CD14-positive monocyte (primary cell): ENCODE results near the gene PDLIM5. TPM values are rescaled to one million over a fixed set of nuclear protein-coding genes. Genes with fewer than 3 reads are reported as not detected.

Experiments used
- DNase-seq, 3 donors: peaks; one replicate each; pipeline ENCODE4 v3.0.0-alpha.2; 2011 to 2022
- H2AFZ ChIP-seq: 2 replicates; pipeline ENCODE4 v1.6.0; 2012; ENCODE audit warnings: mild to moderate bottlenecking, low read depth, low read length, inconsistent platforms; ENCODE audit not compliant: insufficient read depth, poor library complexity, severe bottlenecking
- H3K27ac ChIP-seq, 2 donors: 1 replicate in 1 of 2; 2 replicates in 1 of 2; pipeline ENCODE4 v1.5.1; 2012 to 2013; ENCODE audit warnings: low read length in 2 of 2, control low read depth in 1 of 2, inconsistent platforms in 1 of 2, low read depth in 1 of 2, mild to moderate bottlenecking in 1 of 2
- H3K27me3 ChIP-seq, 2 donors: one replicate each; pipeline versions ENCODE4 v1.6.0 to v1.6.1; 2011 to 2013; ENCODE audit warnings: low read length in 2 of 2; ENCODE audit not compliant: control insufficient read depth in 2 of 2, insufficient read depth in 2 of 2
- H3K36me3 ChIP-seq, 2 donors: replicated peaks in 1 of 2; 1 replicate in 1 of 2; 2 replicates in 1 of 2; pipeline versions ENCODE4 v1.5.1 to v1.6.1; 2012 to 2013; ENCODE audit warnings: low read length in 2 of 2, control low read depth in 1 of 2, inconsistent platforms in 1 of 2, mild to moderate bottlenecking in 1 of 2; ENCODE audit not compliant: insufficient read depth in 2 of 2, control insufficient read depth in 1 of 2
- H3K4me1 ChIP-seq, 2 donors: 1 replicate in 1 of 2; 2 replicates in 1 of 2; pipeline versions ENCODE4 v1.5.1 to v1.6.1; 2012 to 2013; ENCODE audit warnings: low read length in 2 of 2, control low read depth in 1 of 2, inconsistent platforms in 1 of 2, mild to moderate bottlenecking in 1 of 2, moderate library complexity in 1 of 2; ENCODE audit not compliant: insufficient read depth in 2 of 2, control insufficient read depth in 1 of 2
- H3K4me2 ChIP-seq: replicated peaks from 2 replicates; pipeline ENCODE3; 2012; ENCODE audit warnings: low read length, moderate library complexity, mild to moderate bottlenecking; ENCODE audit not compliant: poor library complexity, severe bottlenecking; ENCODE audit errors: extremely low read depth
- H3K4me3 ChIP-seq, 3 experiments: fragments of 200-600 bp in 1 of 3; sonication (generic) in 1 of 3; replicated peaks in 1 of 3; 1 replicate in 2 of 3; 2 replicates in 1 of 3; pipeline ENCODE4 v1.5.1; 2011 to 2013; ENCODE audit warnings: low read length in 3 of 3, mild to moderate bottlenecking in 3 of 3, control low read depth in 2 of 3, low read depth in 2 of 3, inconsistent platforms in 1 of 3, moderate library complexity in 1 of 3
- H3K79me2 ChIP-seq: 2 replicates; pipeline ENCODE4 v1.6.0; 2012; ENCODE audit warnings: mild to moderate bottlenecking, control low read depth, inconsistent platforms, low read length, moderate library complexity; ENCODE audit not compliant: insufficient read depth
- H3K9ac ChIP-seq: 2 replicates; pipeline ENCODE4 v1.6.0; 2017; ENCODE audit warnings: low read length, mild to moderate bottlenecking; ENCODE audit not compliant: insufficient read depth, poor library complexity, severe bottlenecking
- H3K9me3 ChIP-seq, 2 donors: replicated peaks in 1 of 2; 1 replicate in 1 of 2; 2 replicates in 1 of 2; pipeline versions ENCODE4 v1.5.1 to v1.6.1; 2012 to 2013; ENCODE audit warnings: low read length in 2 of 2, control low read depth in 1 of 2; ENCODE audit not compliant: control insufficient read depth in 1 of 2, insufficient read depth in 1 of 2
- H4K20me1 ChIP-seq: 2 replicates; pipeline ENCODE4 v1.6.0; 2012; ENCODE audit warnings: mild to moderate bottlenecking, low read length, control low read depth, moderate library complexity; ENCODE audit not compliant: insufficient read depth
- H3K27ac Mint-ChIP-seq, 7 donors: one replicate each; pipeline ENCODE4 v1.8.0; 2020; ENCODE audit warnings: mild to moderate bottlenecking in 7 of 7, mixed read lengths in 7 of 7, moderate library complexity in 6 of 7, inconsistent platforms in 2 of 7
- H3K27me3 Mint-ChIP-seq, 3 donors: one replicate each; pipeline ENCODE4 v1.8.0; 2021 to 2022; ENCODE audit warnings: low read depth in 3 of 3, mild to moderate bottlenecking in 3 of 3, mixed read lengths in 3 of 3, moderate library complexity in 3 of 3, inconsistent platforms in 1 of 3
- H3K36me3 Mint-ChIP-seq, 2 donors: one replicate each; pipeline ENCODE4 v1.8.0; 2020; ENCODE audit warnings: mixed read lengths in 2 of 2, inconsistent platforms in 1 of 2, mild to moderate bottlenecking in 1 of 2
- H3K4me1 Mint-ChIP-seq: one replicate; pipeline ENCODE4 v1.8.0; 2020; ENCODE audit warnings: mild to moderate bottlenecking, mixed read lengths
- H3K4me3 Mint-ChIP-seq, 2 donors: one replicate each; pipeline ENCODE4 v1.8.0; 2020; ENCODE audit warnings: mild to moderate bottlenecking in 2 of 2, mixed read lengths in 2 of 2, moderate library complexity in 1 of 2
- H3K9me3 Mint-ChIP-seq, 7 donors: one replicate each; pipeline ENCODE4 v1.8.0; 2020 to 2022; ENCODE audit warnings: mixed read lengths in 7 of 7, mild to moderate bottlenecking in 6 of 7, moderate library complexity in 6 of 7, inconsistent platforms in 2 of 7
- WGBS: methylation state at CpG from one replicate; pipeline ENCODE4 v1.1.5; 2013; ENCODE audit warnings: missing lambda C conversion rate; ENCODE audit not compliant: insufficient coverage; 5-methylcytosine and 5-hydroxymethylcytosine counted together
- intact Hi-C, 2 donors: fragments of 100-400 bp; cut with micrococcal nuclease; formaldehyde crosslinking; loops; one replicate each; pipeline versions ENCODE4 v1.15.0 to v1.15.1; 2023
- polyA plus RNA-seq, 3 donors: library from polyadenylated mRNA; depleted of rRNA in 1 of 3; unstranded in 2 of 3; stranded (reverse) in 1 of 3; fragments of 300-500 nt in 2 of 3; fragments of >200 nt in 1 of 3; fragmentation: Illumina TruSeq in 2 of 3; gene quantifications; 1 replicate in 2 of 3; 2 replicates in 1 of 3; pipeline ENCODE4 v1.2.3, GENCODE V29; 2012 to 2021
- TF ChIP-seq, protein P1 (sequence below): fragments of 200-600 bp; IDR thresholded peaks from one replicate; pipeline ENCODE4 v1.8.0; 2022; ENCODE audit warnings: antibody characterized with exemption, mild to moderate bottlenecking

The PDLIM5 gene
- polyA plus RNA-seq, 3 donors = 75.3 to 105 (median 80.9) TPM

DNA sequence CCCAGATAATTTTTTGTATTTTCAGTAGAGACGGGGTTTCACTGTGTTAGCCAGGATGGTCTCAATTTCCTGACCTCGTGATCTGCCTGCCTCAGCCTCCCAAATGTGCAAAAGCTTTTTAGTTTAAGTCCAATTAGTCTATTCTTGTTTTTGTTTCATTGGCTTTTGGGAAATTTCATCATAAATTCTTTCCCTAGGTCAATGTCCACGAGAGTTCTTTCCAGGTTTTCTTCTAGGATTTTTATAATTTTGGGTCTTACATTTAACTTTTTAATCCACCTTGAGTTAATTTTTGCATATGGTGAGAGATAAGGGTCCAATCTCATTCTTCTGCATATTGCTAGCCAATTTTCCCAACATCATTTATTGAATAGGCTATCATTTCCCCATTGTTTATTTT lies 36.3 kb upstream of the PDLIM5 start:
- H3K4me1 Mint-ChIP-seq = peaks cover 3% of the 10 kb centered on the region
- no peak overlapping the region for H3K27ac ChIP-seq
- TF ChIP-seq, protein P1, sequence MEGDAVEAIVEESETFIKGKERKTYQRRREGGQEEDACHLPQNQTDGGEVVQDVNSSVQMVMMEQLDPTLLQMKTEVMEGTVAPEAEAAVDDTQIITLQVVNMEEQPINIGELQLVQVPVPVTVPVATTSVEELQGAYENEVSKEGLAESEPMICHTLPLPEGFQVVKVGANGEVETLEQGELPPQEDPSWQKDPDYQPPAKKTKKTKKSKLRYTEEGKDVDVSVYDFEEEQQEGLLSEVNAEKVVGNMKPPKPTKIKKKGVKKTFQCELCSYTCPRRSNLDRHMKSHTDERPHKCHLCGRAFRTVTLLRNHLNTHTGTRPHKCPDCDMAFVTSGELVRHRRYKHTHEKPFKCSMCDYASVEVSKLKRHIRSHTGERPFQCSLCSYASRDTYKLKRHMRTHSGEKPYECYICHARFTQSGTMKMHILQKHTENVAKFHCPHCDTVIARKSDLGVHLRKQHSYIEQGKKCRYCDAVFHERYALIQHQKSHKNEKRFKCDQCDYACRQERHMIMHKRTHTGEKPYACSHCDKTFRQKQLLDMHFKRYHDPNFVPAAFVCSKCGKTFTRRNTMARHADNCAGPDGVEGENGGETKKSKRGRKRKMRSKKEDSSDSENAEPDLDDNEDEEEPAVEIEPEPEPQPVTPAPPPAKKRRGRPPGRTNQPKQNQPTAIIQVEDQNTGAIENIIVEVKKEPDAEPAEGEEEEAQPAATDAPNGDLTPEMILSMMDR = no peak
- no peaks in the 10 kb centered on the region for H3K36me3 ChIP-seq
- 100% methylated on average over 1 of the region's 3 CpGs for WGBS
- no peak overlapping the region for H3K4me2 ChIP-seq
- H3K4me3 Mint-ChIP-seq = no peak overlapping the region
- no peaks in the 10 kb centered on the region for H3K79me2 ChIP-seq
- H3K4me1 ChIP-seq = no peaks in the 10 kb centered on the region
- no peak for DNase-seq
- peaks cover 0 to 5% (median 2%) of the 10 kb centered on the region in 3 donors for H3K27me3 Mint-ChIP-seq
- no peaks in the 10 kb centered on the region for H3K27me3 ChIP-seq
- H3K27ac Mint-ChIP-seq = no peak overlapping the region
- H2AFZ ChIP-seq = no peak overlapping the region
- H3K9me3 Mint-ChIP-seq = peaks cover 0 to 14% (median 3%) of the 10 kb centered on the region in 7 donors
- H3K4me3 ChIP-seq = no peak overlapping the region
- no peak overlapping the region for H3K9ac ChIP-seq
- H3K9me3 ChIP-seq = no peaks in the 10 kb centered on the region
- H4K20me1 ChIP-seq = no peaks in the 10 kb centered on the region
- H3K36me3 Mint-ChIP-seq = no peaks in the 10 kb centered on the region
- intact Hi-C loops = no loop called here

DNA sequence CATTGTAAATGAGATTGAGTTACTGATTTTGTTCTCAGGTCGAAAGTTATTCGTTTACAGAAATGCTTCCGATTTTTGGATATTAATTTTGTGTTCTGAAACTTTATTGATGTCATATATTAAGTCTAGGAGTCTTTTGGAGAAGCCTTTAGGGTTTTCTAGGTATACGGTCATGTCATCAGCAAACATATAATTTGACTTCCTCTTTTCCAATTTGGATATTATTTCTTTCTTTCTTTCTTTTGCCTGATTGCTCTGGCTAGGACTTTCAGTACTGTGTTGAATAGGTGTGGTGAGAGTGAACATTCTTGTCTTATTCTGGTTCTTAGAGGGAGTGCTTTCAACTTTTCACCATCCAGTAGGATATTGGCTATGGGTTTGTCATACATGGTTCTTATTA lies 35.4 kb upstream of the PDLIM5 start:
- no peaks in the 10 kb centered on the region for H3K4me1 ChIP-seq
- WGBS = no CpG with 5 or more reads among the region's 4 CpGs
- TF ChIP-seq, protein P1 = no peak
- H2AFZ ChIP-seq = no peak overlapping the region
- H3K9ac ChIP-seq = no peak overlapping the region
- no peak for DNase-seq
- peaks cover 0 to 5% (median 2%) of the 10 kb centered on the region in 3 donors for H3K27me3 Mint-ChIP-seq
- H3K36me3 Mint-ChIP-seq = no peaks in the 10 kb centered on the region
- peaks cover 2% of the 10 kb centered on the region for H3K4me1 Mint-ChIP-seq
- H3K9me3 ChIP-seq = no peaks in the 10 kb centered on the region
- intact Hi-C loops = no loop called here
- H3K9me3 Mint-ChIP-seq = peaks cover 0 to 14% (median 2%) of the 10 kb centered on the region in 7 donors
- no peak overlapping the region for H3K4me3 ChIP-seq
- no peaks in the 10 kb centered on the region for H4K20me1 ChIP-seq
- no peak overlapping the region for H3K27ac ChIP-seq
- no peak overlapping the region for H3K27ac Mint-ChIP-seq
- no peak overlapping the region for H3K4me3 Mint-ChIP-seq
- no peaks in the 10 kb centered on the region for H3K36me3 ChIP-seq
- H3K79me2 ChIP-seq = no peaks in the 10 kb centered on the region
- H3K4me2 ChIP-seq = no peak overlapping the region
- H3K27me3 ChIP-seq = no peaks in the 10 kb centered on the region
